Loucy (cell line): Measurements from ENCODE around the gene ARHGAP31.

ENCODE experiments used
- H2AFZ ChIP-seq: fragments of 200-600 bp; sonication (generic); 2 replicates; pipeline ENCODE4 v1.6.0; 2016; ENCODE audit warnings: antibody characterized with exemption, mild to moderate bottlenecking, low read length, moderate library complexity
- H3F3A ChIP-seq: fragments of 200-600 bp; 2 replicates; pipeline ENCODE4 v1.6.0; 2016; ENCODE audit warnings: antibody characterized with exemption, low read depth, mild to moderate bottlenecking
- H3K27me3 ChIP-seq: fragments of 200-600 bp; sonication (generic); 2 replicates; pipeline ENCODE4 v1.6.1; 2014; ENCODE audit warnings: low read length, mild to moderate bottlenecking; ENCODE audit not compliant: insufficient read depth, poor library complexity, severe bottlenecking
- H3K36me3 ChIP-seq: fragments of 200-600 bp; sonication (generic); 2 replicates; pipeline ENCODE4 v1.6.1; 2016; ENCODE audit warnings: low read length; ENCODE audit not compliant: insufficient read depth
- H3K4me1 ChIP-seq: fragments of 200-600 bp; sonication (generic); 2 replicates; pipeline ENCODE4 v1.5.1; 2014; ENCODE audit warnings: low read length, mild to moderate bottlenecking; ENCODE audit not compliant: insufficient read depth, poor library complexity, severe bottlenecking
- H3K4me2 ChIP-seq: fragments of 200-600 bp; sonication (generic); 2 replicates; pipeline ENCODE4 v1.6.0; 2014; ENCODE audit warnings: antibody characterized with exemption, low read length, low read depth, mild to moderate bottlenecking; ENCODE audit not compliant: poor library complexity, severe bottlenecking
- H3K4me3 ChIP-seq: fragments of 200-600 bp; sonication (generic); 2 replicates; pipeline ENCODE4 v1.5.1; 2014; ENCODE audit warnings: low read length, mild to moderate bottlenecking, mixed read lengths; ENCODE audit not compliant: poor library complexity, severe bottlenecking
- H3K79me2 ChIP-seq: fragments of 200-600 bp; sonication (generic); 2 replicates; pipeline ENCODE4 v1.6.1; 2014; ENCODE audit warnings: low read length; ENCODE audit not compliant: insufficient read depth
- H3K9ac ChIP-seq: fragments of 200-600 bp; sonication (generic); 2 replicates; pipeline ENCODE4 v1.6.0; 2014; ENCODE audit warnings: mild to moderate bottlenecking, low read depth, low read length, moderate library complexity; ENCODE audit not compliant: poor library complexity, severe bottlenecking
- H3K9me2 ChIP-seq: fragments of 200-600 bp; sonication (generic); replicated peaks from 2 replicates; pipeline ENCODE4 v1.6.1; 2016; ENCODE audit warnings: low read depth, low read length, mixed read lengths
- H3K9me3 ChIP-seq: fragments of 200-600 bp; sonication (generic); 2 replicates; pipeline ENCODE4 v1.6.1; 2014; ENCODE audit warnings: mild to moderate bottlenecking, antibody characterized with exemption, low read length, low read depth; ENCODE audit not compliant: insufficient read depth
- H4K20me1 ChIP-seq: fragments of 200-600 bp; sonication (generic); 2 replicates; pipeline ENCODE4 v1.6.0; 2014; ENCODE audit warnings: antibody characterized with exemption, low read length, mild to moderate bottlenecking; ENCODE audit not compliant: insufficient read depth, poor library complexity, severe bottlenecking
- EZH2phosphoT487 ChIP-seq: fragments of 200-600 bp; IDR thresholded peaks from 2 replicates; pipeline ENCODE4 v1.6.1; 2018; ENCODE audit warnings: antibody characterized with exemption, mild to moderate bottlenecking, moderate library complexity, borderline replicate concordance
- TF ChIP-seq, protein P1 (sequence below): fragments of 200-600 bp; sonication (generic); conservative IDR thresholded peaks from 2 replicates; pipeline ENCODE4 v1.5.1; 2014; ENCODE audit warnings: mild to moderate bottlenecking, antibody characterized with exemption, low read length

ARHGAP31 gene

DNA sequence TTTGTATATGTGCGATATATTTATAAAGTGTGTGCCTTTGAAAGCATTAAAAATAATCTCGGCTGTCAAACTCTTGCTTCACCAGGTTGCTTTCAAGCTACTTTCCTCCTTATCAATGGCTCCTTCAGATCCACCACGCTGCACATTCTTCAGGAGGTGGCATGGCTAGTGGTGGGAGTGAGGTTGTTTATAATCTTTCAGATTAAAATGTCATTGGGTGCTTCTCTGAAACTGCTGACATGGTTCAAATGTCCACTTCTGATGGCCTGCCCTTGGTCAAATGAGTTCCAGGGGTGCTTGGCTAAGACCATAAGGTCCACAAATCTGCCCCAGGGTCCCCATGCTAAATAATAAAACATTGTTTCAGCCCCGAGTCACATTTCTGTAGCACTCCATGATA lies 36.7 kb downstream of the ARHGAP31 start:
- Histone ChIP-seq H3K36me3 (no peaks in the 10 kb centered on the region), H3K4me1 (no peaks in the 10 kb centered on the region), H3K4me2 (no peak overlapping the region), H3K9me2 (no peaks in the 10 kb centered on the region), H3K79me2 (no peaks in the 10 kb centered on the region), H4K20me1 (no peaks in the 10 kb centered on the region), H3K9ac (no peak overlapping the region), H3K4me3 (no peak overlapping the region), H3F3A (no peaks in the 10 kb centered on the region), H2AFZ (no peak overlapping the region), H3K9me3 (no peaks in the 10 kb centered on the region), H3K27me3 (no peaks in the 10 kb centered on the region)
- TF ChIP-seq EZH2phosphoT487, result no peak
- TF ChIP-seq, protein P1, sequence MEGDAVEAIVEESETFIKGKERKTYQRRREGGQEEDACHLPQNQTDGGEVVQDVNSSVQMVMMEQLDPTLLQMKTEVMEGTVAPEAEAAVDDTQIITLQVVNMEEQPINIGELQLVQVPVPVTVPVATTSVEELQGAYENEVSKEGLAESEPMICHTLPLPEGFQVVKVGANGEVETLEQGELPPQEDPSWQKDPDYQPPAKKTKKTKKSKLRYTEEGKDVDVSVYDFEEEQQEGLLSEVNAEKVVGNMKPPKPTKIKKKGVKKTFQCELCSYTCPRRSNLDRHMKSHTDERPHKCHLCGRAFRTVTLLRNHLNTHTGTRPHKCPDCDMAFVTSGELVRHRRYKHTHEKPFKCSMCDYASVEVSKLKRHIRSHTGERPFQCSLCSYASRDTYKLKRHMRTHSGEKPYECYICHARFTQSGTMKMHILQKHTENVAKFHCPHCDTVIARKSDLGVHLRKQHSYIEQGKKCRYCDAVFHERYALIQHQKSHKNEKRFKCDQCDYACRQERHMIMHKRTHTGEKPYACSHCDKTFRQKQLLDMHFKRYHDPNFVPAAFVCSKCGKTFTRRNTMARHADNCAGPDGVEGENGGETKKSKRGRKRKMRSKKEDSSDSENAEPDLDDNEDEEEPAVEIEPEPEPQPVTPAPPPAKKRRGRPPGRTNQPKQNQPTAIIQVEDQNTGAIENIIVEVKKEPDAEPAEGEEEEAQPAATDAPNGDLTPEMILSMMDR, result no peak

DNA sequence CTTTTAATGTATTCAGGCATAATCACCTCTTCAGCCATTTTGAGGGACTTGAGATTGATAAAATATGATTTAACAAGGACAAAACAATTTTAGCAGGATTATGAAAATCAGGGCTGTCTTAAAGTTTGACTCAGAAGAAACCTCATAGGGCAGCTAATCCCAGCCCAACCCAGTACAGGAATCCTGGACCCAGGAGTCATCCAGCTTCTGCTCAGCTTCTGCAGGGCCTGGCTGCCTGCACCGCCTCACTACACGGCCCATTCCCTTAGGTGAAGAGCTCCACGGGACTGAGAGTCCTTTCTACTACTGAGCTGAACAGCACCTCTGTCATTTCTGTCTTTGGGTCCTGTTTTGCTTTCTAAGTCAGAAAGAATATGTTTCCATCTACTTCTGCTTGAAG lies 37.5 kb downstream of the ARHGAP31 start:
- Histone ChIP-seq H3K4me3 (no peak overlapping the region), H2AFZ (no peak overlapping the region), H3K27me3 (no peaks in the 10 kb centered on the region), H3K4me1 (no peaks in the 10 kb centered on the region), H3F3A (no peaks in the 10 kb centered on the region), H3K9me3 (no peaks in the 10 kb centered on the region), H3K79me2 (no peaks in the 10 kb centered on the region), H3K4me2 (no peak overlapping the region), H3K9me2 (no peaks in the 10 kb centered on the region), H3K9ac (no peak overlapping the region), H4K20me1 (no peaks in the 10 kb centered on the region), H3K36me3 (no peaks in the 10 kb centered on the region)
- TF ChIP-seq, protein P1, result no peak
- no peak for TF ChIP-seq EZH2phosphoT487

DNA sequence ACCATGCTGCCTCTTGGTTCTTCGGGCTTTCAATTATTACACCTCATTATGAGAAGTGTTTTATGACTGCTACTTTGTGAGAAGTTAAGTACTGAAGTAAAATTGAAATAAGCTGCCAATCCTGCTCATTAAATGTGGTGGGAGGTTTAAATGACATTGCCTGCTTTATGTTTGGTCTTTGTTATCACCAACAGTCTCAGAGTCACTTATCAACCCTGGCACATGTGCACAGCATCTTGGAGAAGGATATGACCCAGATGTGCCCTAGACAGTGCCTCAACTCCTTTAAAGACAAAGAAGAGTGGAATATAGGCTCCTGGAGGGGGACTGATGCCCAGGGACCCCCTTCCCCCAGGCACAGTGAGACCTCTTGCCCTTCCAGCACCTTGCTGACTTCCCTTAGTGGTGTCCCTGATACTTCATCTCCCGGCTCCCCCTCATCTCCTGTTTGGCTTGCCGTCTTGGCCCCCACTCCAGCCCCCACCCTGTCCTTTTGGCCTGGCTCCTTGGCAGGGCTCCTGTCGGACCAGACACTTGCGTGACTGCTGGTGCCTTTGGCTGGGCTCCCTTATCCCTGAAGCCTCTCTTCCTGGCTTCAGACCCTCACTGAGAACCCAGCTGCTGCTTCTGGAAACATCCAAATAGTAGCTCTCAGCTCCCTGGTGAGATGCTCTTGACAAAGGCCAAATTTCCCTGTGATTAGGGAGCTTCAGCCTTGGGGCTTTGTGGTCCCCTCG lies 39.8 kb downstream of the ARHGAP31 start:
- Histone ChIP-seq H3K9ac (no peak overlapping the region), H3K9me3 (no peaks in the 10 kb centered on the region), H3K4me1 (no peaks in the 10 kb centered on the region), H3K4me2 (no peak overlapping the region), H3K4me3 (no peak overlapping the region), H3K27me3 (no peaks in the 10 kb centered on the region), H3K9me2 (no peaks in the 10 kb centered on the region), H2AFZ (no peak overlapping the region), H3F3A (no peaks in the 10 kb centered on the region), H3K79me2 (no peaks in the 10 kb centered on the region), H3K36me3 (no peaks in the 10 kb centered on the region), H4K20me1 (no peaks in the 10 kb centered on the region)
- no peak for TF ChIP-seq EZH2phosphoT487
- TF ChIP-seq, protein P1, result no peak
